Adrenal gland (tissue), 5 donors: ENCODE measurements around the gene WIZ.

Experiments used
- CTCF ChIP-seq, 6 experiments: fragments of 450-650 bp in 4 of 6; fragments of 200-600 bp in 2 of 6; sonication (generic) in 1 of 6; IDR thresholded peaks; 1 replicate in 5 of 6; 2 replicates in 1 of 6; pipeline versions ENCODE4 v1.5.1 to v1.8.0; 2016 to 2021; ENCODE audit warnings: antibody characterized with exemption in 6 of 6, mild to moderate bottlenecking in 2 of 6, moderate library complexity in 1 of 6
- POLR2A ChIP-seq, 2 donors: fragments of 450-650 bp; IDR thresholded peaks; one replicate each; pipeline ENCODE4 v1.6.1; 2017; ENCODE audit warnings: antibody characterized with exemption in 2 of 2, mild to moderate bottlenecking in 2 of 2, moderate library complexity in 1 of 2
- donor health status: DM: no; HTN: no; CAD: no.

- no peak for TF ChIP-seq CTCF (IDR thresholded peaks at IDR 0.05)
- no peak for TF ChIP-seq POLR2A (IDR thresholded peaks at IDR 0.05)
These were observed 77.3 kb downstream of the WIZ start for GRCh38 chr19:15372470-15372869.
